EL (cell line): ENCODE data around the gene ADGRB3.
"Not testable (repeated sequence)": the region's sequence is repeated elsewhere in the genome, so short reads cannot be mapped to it uniquely, and the experiment has no call there.

ENCODE experiments used
- DNase-seq: peaks from one replicate; pipeline ENCODE4 v3.0.0-alpha.2; 2016

ADGRB3 gene

DNA sequence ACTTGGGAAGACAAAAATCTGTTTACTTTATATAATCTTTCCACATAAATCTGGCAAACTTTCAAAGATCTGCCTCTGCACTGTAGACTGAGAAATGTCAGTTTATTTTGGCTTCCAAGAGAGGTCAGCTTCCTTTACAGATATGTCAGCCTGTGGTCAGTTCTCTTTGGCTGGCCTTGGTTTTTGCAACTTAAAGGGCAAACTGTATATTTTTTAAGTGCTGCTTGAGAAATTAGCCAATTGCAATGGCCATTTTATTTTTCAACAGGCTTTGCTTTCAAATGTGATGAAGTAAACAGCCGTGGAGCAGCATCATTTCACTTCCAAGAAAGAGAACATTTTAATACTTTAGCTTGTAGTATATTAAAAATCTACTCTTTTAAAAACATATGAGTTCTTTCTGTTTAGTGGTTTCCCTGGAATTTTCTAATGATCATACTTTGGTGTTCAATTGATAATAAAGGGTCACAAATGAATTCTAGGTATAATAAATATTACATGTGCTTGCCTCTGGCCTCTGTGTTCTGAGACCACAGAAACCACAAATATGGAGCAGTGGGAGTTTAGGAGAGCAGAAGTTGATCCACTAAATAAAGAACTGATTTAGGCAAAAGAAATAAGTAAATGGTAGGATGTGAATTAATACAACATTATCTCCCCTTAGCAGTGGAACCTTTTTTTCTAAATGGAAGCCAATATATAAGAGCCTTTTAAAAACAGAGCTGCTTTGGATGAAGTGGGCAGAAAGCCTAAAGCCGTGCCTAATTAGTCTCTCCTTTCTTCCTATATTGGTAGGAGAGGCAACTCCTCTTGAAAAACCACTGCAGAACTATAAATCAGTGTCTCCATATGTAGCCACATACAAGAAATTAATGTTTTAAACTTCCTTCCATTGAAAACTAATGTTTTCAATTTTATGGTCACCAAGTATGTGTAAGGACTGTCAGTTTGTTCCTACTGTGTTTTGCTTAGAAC lies 16.2 kb downstream of the ADGRB3 start:
- DNase-seq, result no peak

DNA sequence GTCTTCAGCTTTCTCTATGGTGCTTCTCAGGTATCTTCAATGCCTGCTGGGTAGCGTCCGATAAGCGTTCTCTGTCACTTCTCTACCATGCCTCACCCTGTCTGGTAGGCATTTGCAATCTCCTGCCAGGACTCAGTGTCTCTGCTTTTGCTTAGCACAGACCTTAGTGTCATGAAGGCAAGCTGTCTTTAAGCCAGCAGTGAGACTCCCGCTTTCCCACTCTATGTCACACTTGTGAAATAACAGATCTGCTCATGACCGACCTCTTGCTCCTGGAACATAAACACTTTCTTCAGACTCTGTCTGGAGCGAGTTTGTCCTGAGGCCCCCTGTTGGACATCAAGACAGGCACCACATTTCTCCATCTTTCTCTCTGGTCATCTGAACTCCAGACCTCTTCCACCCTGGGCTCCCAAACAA lies 17.0 kb downstream of the ADGRB3 start:
- DNase-seq, result no peak

DNA sequence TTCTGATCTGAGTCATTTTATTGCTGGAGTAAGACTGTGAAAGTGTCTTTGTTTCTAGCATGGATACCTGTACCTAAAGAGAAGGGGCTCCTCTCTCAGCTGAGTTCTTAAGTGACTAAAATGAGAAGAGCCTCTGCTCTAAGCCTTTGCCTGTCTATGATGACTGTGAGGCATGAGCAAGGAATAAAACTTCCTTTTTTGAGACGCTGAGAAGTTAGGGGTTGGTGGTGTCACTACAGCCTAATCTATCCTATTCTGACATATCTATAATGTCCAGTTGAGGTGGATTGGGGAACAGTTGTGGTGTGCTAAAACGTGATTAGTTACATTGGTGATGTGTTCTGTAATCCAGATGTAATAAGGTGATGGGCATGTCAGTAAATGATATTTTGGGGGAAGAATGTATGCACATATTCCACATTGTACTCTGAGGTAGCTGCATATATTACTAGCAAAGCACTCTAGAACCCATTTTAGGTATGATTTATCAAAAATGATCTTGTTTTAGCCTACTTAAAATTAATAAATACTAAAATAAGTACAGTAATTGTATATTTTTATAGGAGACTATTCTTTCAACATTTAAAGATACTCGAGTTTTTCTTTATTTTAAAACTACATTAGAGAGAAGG lies 18.1 kb downstream of the ADGRB3 start:
- DNase-seq, result no peak

DNA sequence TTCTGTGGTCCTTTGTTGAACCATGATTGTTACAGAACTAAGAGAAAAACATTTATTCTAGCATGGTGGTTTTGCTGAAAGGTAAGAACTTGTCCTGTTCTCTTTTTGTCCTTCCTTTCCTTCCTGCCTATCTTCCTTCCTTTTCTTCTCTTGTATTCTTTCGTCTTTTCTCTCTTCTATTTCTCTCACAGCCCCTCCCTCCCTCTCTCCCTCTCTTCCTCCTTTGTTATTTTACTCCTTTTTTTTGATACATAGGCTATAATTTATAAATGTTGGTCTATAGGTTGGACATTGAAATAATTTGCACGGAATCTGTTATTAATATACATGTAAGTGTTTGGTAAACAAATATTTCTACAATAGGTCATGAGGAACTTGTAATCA lies 18.6 kb downstream of the ADGRB3 start:
- DNase-seq, result no peak

GRCh38 chr6:68654134-68654533 lies 19.1 kb downstream of the ADGRB3 start:
- no peak for DNase-seq

DNA sequence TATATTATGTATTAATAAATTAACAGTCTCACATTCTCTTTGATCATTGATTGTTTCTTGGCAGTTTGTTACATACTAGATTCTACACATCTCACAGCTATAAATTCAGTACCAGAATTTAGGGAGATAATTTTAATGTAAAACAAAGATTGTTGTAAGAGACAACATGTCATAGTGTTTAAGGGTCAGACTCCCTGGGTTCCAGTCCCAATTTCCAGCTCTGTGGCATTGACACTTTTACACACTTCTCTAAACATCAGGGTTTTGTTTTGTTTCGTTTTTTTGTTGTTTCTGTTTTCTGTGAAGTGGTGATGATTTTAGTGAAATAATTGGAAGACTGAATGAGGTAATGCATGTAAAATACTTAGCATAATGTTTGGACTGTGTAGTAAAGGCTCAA lies 19.9 kb downstream of the ADGRB3 start:
- no peak for DNase-seq

DNA sequence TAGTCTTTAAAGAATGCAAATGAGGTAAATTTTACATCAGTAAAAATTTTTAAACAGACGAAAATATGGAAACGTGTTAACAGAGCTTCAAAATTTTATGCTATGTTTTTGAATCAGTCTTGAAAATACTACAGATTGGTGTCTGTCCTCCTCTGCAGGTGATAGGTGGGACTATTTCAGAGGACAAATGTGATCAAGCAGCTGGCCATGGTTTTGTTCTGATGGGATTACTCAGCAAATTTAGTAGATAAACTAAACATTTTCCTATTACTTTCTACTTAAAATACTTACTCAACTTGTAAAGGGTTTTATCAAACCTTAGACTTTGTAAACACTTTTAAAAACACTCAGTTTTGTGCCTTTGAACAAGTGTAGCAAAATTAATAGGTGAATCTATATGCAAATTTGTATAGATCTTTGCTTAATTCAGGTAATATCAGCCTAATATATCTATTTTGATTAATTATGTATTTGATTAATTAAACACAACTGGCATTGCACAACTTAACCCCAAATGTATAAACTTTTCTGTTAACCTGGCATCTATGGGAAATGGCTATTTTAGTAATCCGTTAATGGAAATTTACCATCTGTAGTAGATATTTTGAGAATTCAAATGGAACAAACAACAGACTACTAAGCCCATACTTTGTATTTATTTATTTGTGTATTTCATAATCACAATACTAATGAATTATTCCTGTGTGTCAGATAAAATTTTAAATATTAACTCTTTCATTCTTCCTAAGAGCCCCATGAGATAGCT lies 22.5 kb downstream of the ADGRB3 start:
- no peak for DNase-seq

- no peak for DNase-seq
Observed at GRCh38 chr6:68658338-68658737, 23.3 kb downstream of the ADGRB3 start.

- DNase-seq, result no peak
Observed at GRCh38 chr6:68673255-68673654, 38.2 kb downstream of the ADGRB3 start.

DNA sequence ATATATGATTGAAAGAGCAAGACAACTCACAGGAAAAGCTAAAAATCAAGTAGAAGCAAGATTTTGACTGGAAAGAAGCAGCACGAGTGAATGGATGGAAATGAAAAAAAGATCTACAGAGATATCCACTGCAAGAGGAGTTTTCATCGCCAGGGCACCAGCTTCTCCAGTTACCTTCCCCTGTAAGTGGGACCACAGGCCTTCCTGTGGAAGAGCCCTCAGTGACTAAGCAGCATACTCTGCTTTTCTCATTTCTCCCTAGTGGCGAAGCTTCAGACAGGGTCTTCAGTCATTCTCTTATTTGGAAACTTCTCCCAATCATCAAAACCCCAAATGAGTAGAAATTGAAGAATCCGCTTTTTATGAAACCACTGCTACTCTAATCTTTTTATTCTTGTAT lies 40.5 kb downstream of the ADGRB3 start:
- no peak for DNase-seq

DNA sequence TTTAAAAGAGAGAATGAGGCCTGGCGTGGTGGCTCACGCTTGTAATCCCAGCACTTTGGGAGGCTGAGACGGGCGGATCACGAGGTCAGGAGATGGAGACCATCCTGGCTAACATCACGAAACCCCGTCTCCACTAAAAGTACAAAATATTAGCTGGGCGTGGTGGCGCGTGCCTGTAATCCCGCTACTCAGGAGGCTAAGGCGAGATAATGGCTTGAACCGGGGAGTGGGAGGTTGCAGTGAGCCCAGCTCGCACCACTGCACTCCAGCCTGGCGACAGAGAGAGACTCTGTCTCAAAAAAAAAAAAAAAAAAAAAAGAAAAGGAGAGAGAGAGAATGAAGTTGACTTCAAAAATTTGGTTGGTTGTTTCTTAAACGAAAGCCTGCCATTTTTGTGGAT lies 41.0 kb downstream of the ADGRB3 start:
- DNase-seq, result not testable (repeated sequence)

DNA sequence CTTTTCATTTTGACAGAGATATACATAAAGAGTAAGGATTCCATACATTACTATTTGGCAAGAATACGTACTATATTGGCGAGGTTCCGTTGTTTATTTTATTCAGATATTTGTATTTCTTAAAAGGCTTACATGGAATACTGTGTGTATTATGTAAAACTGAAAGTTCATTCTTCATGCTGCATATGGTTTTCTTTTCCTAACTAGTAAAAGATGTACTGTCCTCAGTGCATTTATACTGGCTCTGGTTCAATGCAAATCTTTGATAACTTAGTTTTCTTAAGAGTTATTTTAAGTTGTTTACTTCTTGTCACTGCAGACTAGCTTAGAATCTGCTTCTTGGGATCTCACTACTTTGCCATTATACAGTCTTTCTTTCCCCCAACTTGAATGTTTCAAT lies 42.0 kb downstream of the ADGRB3 start:
- DNase-seq, result no peak

DNA sequence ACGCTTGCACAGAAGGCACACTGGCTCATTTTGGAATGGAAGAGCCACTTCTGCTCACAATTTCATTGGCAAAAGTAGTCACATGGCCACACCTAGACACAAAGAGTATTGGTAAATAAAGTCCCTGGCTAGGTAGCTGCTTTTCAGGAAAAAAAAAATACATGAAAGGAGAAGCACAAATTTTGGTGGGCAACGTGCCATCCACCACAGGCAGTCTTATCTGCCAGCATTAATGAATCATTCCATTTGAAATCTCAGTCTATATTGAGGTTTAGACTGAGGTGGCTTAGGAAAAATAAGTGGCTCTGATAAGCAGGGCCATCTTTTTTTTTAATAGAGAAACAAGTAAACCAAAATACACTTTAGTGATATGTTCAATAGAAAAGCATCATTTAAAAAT lies 44.3 kb downstream of the ADGRB3 start:
- DNase-seq, result no peak

GRCh38 chr6:68680264-68680663 lies 45.2 kb downstream of the ADGRB3 start:
- no peak for DNase-seq

DNA sequence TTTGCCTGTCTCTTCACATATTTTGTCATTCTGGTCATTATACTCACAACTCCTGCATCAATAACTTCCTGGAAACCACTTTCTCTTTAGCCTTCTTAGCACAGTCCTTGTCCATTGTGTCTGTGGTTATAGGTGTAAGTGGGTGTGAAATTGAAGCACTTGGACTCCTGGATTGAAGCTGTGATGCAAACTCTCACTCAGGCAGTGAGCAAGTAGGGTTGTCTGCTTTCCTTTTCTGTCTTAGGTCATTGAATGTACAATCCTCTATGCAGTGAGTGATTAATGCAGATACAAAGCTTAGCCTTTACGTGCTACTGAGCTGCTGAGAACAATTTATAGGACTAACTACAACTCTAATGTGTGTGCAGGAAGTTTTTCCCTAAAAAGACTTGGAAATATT lies 54.8 kb downstream of the ADGRB3 start:
- no peak for DNase-seq

GRCh38 chr6:68691120-68691519 lies 56.0 kb downstream of the ADGRB3 start:
- DNase-seq, result no peak

DNA sequence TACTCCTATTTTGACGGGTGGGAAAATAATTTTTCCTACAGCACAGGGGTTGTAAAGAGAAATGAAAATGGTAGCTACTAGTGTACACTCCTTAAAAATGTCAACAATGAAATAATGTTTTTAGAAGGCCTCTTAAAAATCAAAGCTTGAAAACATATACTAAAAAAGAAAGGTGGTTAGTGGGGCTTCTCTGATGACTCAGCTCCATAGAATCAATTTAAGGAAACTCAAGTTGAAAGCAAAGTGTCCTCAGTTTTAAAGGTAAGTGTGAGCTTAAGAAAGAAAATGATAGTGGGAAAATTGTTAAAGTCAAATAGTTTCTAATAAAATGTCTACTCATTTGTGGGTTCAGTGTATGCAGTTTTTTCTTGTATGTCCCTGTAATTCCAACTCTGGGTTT lies 58.2 kb downstream of the ADGRB3 start:
- DNase-seq, result no peak

GRCh38 chr6:68695403-68695802 lies 60.3 kb downstream of the ADGRB3 start:
- no peak for DNase-seq

DNA sequence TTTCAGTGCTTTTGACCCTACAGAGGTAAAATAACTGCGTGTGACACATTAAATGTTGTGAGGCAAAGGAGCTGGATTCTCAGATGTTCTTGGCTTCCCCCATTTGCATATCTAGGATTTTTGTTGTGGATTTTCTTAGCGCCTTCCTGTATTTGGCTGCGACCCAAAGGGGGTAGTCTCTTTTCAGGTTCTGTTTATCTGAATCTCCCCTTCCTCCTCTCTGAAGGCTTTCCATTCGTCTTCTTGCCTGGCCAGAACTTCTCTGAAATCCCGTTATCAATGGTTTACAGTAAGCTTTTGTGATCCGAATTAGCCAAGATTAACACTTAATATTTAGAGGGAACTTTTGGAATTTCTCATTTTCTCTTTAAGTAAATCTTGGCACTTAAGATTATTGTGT lies 60.8 kb downstream of the ADGRB3 start:
- DNase-seq, result no peak

GRCh38 chr6:68697394-68697793 lies 62.3 kb downstream of the ADGRB3 start:
- no peak for DNase-seq

DNA sequence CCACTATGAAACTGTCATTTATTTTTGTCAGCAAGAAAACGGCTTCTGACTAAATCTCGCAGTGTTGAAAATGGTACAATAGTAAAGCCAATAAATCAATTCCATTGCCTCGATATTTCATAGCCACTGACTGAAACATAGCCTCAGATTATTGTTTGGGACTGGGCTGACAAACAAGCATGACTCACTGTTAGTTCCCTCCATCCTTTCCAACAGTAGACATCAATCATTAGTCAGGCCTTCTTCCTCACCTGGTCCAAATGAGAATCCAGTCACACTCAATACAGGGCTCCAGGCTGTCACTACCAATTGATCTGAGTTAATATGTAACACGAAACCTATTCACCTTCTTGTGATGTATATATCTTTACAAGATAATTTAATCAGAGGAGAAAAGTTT lies 66.1 kb downstream of the ADGRB3 start:
- no peak for DNase-seq

DNA sequence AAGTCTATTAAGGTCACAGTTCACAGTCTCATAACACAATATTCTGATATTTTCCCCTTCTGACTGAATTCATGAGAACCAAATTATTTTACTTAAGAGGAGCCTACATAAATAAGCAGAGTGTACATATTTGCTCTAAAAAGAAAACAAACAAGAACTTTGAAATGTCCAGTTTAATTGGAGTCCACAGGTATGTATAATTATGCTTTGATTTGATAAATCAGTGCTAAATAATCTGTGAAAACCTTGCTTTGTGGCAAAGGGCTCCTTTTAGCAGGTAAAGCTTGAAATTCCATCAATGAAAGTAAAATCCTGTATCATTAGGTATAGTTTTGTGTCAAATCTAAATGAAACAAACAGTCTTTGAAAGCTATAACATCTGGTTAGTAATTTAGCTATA lies 69.4 kb downstream of the ADGRB3 start:
- DNase-seq, result no peak

DNA sequence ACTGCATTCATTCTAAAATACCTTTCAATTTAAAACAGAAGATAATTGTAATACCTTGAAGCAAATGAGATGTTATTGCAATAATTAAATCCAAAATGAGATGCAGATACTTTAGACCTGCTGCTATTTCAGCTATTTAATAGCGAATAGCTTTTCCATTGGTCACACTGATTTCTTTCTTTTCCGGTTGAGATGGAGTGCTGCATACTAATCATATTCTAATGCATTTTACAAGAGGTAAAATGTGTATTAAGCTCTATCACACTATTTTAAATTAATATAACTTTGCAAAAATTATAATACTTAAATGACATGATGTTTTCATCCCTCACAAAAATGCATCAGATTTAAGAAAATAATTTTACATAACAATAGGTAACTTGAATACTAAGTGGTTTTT lies 74.0 kb downstream of the ADGRB3 start:
- DNase-seq, result no peak

GRCh38 chr6:68709882-68710281 lies 74.8 kb downstream of the ADGRB3 start:
- no peak for DNase-seq
